ENCODE data around the gene ACTRT2. TPM values are rescaled to one million over a fixed set of nuclear protein-coding genes. Genes with fewer than 3 reads are reported as not detected.

ACTRT2 gene
- total and polyA plus RNA-seq, 2 donors (not counting 3 experiments of a cell fraction or from before 2014, with no cell fraction given) = not detected

- Histone ChIP-seq H4K20me1 (replicated peaks; ENCODE audit: control insufficient read depth, extremely low read depth, insufficient read depth, low read length) (no peaks in the 10 kb centered on the region), H3K4me1 (ENCODE audit: control insufficient read depth, extremely low read depth, insufficient read depth, low read length) (no peaks in the 10 kb centered on the region), H3K9ac (replicated peaks; ENCODE audit: extremely low read depth, insufficient read depth, low read length) (no peak overlapping the region), H3K4me3 (replicated peaks in 1 of 3; ENCODE audit: insufficient read depth in 1 of 3, low read depth in 1 of 3, low read length in 3 of 3) (no peak overlapping the region), H3K79me2 (ENCODE audit: control insufficient read depth, insufficient read depth, low read length) (no peaks in the 10 kb centered on the region), H3K4me2 (ENCODE audit: insufficient read depth, low read length) (no peak overlapping the region), H3K36me3 (ENCODE audit: control insufficient read depth in 2 of 2, extremely low read depth in 1 of 2, insufficient read depth in 2 of 2, low read length in 2 of 2) (no peaks in the 10 kb centered on the region), H3K9me1 (replicated peaks; ENCODE audit: control insufficient read depth, extremely low read depth, insufficient read depth, low read length) (no peaks in the 10 kb centered on the region), H3K27ac (ENCODE audit: insufficient read depth, low read depth, low read length) (no peak overlapping the region), H2AFZ (ENCODE audit: low read depth, low read length) (no peak overlapping the region), H3K9me3 (replicated peaks; ENCODE audit: control insufficient read depth, insufficient read depth, low read length) (no peaks in the 10 kb centered on the region), H3K27me3 (ENCODE audit: control insufficient read depth in 2 of 2, insufficient read depth in 2 of 2, low read length in 2 of 2) (no peaks in the 10 kb centered on the region)
- intact Hi-C loops (cut with micrococcal nuclease) = no loop called here
- dilution Hi-C loops (cut with MboI; ENCODE audit: extremely low pct_ligation_motif_present, low sequenced_read_pairs) = no loop called here
- TF ChIP-seq MAX (IDR thresholded peaks at IDR 0.05; ENCODE audit: insufficient read depth, insufficient read length) (no peak), GATA2 (IDR thresholded peaks at IDR 0.05; ENCODE audit: insufficient read depth, insufficient read length, low read depth, low read length) (no peak), MYC (IDR thresholded peaks at IDR 0.05; ENCODE audit: low read depth, low read length) (no peak), POLR2A (IDR thresholded peaks at IDR 0.05; ENCODE audit: low read depth, low read length) (no peak), POLR2AphosphoS5 (IDR thresholded peaks at IDR 0.05; ENCODE audit: insufficient read depth, low read depth, low read length) (no peak), EZH2 (IDR thresholded peaks at IDR 0.05; ENCODE audit: borderline replicate concordance, low read depth, low read length, severe bottlenecking) (no peak), FOS (IDR thresholded peaks at IDR 0.05; ENCODE audit: borderline replicate concordance, insufficient read depth, low read length) (no peak), JUN (IDR thresholded peaks at IDR 0.05; ENCODE audit: borderline replicate concordance, insufficient read depth, insufficient read length, low read depth) (no peak), CTCF (IDR thresholded peaks at IDR 0.05; ENCODE audit: extremely low read depth in 1 of 2, insufficient read depth in 1 of 2, low read depth in 1 of 2, low read length in 2 of 2) (no peak)
- CTCF ChIA-PET = no interaction called here
- no peak for FAIRE-seq
- DNase-seq (ENCODE audit: low read depth, low spot score) = no peak
- POLR2A ChIA-PET = no interaction called here
- no TSS peak for BruUV-seq (replicated peaks)
Observed at GRCh38 chr1:3000214-3000613, 21.1 kb upstream of the ACTRT2 start.

Measured in endothelial cell of umbilical vein (primary cell).